Keratinocyte (primary cell): Measurements from ENCODE around the gene ELOVL7. TPM values are rescaled to one million over a fixed set of nuclear protein-coding genes. Genes with fewer than 3 reads are reported as not detected.

Source experiments
- DNase-seq: peaks from one replicate; pipeline ENCODE4 v3.0.0-alpha.2; 2011; ENCODE audit warnings: low read depth, missing footprints, low spot score
- FAIRE-seq: peaks from 2 replicates; lab custom pipeline; 2011; peaks lifted over from hg19 to GRCh38; lab: Jason Lieb, UNC
- H2AFZ ChIP-seq: 2 replicates; pipeline ENCODE4 v1.6.0; 2012; ENCODE audit warnings: low read length, control low read depth, inconsistent platforms; ENCODE audit not compliant: control insufficient read depth
- H3K27ac ChIP-seq: 2 replicates; pipeline ENCODE4 v1.5.1; 2011; ENCODE audit warnings: low read length; ENCODE audit not compliant: control insufficient read depth, insufficient read depth
- H3K27me3 ChIP-seq: 3 replicates; pipeline ENCODE4 v1.6.0; 2011; ENCODE audit warnings: low read length; ENCODE audit not compliant: control insufficient read depth, insufficient read depth; ENCODE audit errors: extremely low read depth
- H3K36me3 ChIP-seq, 2 experiments: 2 replicates in 1 of 2; 3 replicates in 1 of 2; pipeline ENCODE4 v1.5.1; 2011; ENCODE audit warnings: low read length in 2 of 2, mild to moderate bottlenecking in 1 of 2; ENCODE audit not compliant: control insufficient read depth in 2 of 2, insufficient read depth in 2 of 2; ENCODE audit errors: extremely low read depth in 1 of 2
- H3K4me1 ChIP-seq: 3 replicates; pipeline ENCODE4 v1.5.1; 2011; ENCODE audit warnings: low read length; ENCODE audit not compliant: control insufficient read depth, insufficient read depth; ENCODE audit errors: extremely low read depth
- H3K4me2 ChIP-seq: 3 replicates; pipeline ENCODE4 v1.6.0; 2011; ENCODE audit warnings: low read depth, low read length; ENCODE audit not compliant: control insufficient read depth, insufficient read depth; ENCODE audit errors: extremely low read depth
- H3K4me3 ChIP-seq, 3 experiments: fragments of 200-600 bp in 1 of 3; sonication (generic) in 1 of 3; 2 replicates in 2 of 3; 3 replicates in 1 of 3; pipeline ENCODE4 v1.5.1; 2011 to 2016; ENCODE audit warnings: low read length in 3 of 3, mild to moderate bottlenecking in 3 of 3, control low read depth in 2 of 3, inconsistent platforms in 1 of 3, low read depth in 1 of 3, mixed read lengths in 1 of 3, mixed run types in 1 of 3, moderate library complexity in 1 of 3; ENCODE audit not compliant: control insufficient read depth in 2 of 3, insufficient read depth in 2 of 3; ENCODE audit errors: extremely low read depth in 1 of 3
- H3K79me2 ChIP-seq: 2 replicates; pipeline ENCODE4 v1.6.0; 2012; ENCODE audit warnings: low read length; ENCODE audit not compliant: control insufficient read depth, insufficient read depth
- H3K9ac ChIP-seq: 3 replicates; pipeline ENCODE4 v1.6.0; 2011; ENCODE audit warnings: low read length; ENCODE audit not compliant: control insufficient read depth, insufficient read depth; ENCODE audit errors: extremely low read depth
- H3K9me1 ChIP-seq: 3 replicates; pipeline ENCODE4 v1.6.0; 2011; ENCODE audit warnings: low read length; ENCODE audit not compliant: control insufficient read depth, insufficient read depth; ENCODE audit errors: extremely low read depth
- H3K9me3 ChIP-seq: 2 replicates; pipeline ENCODE4 v1.5.1; 2012; ENCODE audit warnings: low read depth, low read length; ENCODE audit not compliant: control insufficient read depth
- H4K20me1 ChIP-seq: 3 replicates; pipeline ENCODE4 v1.6.0; 2011; ENCODE audit warnings: low read length; ENCODE audit not compliant: control insufficient read depth, insufficient read depth; ENCODE audit errors: extremely low read depth
- CTCF ChIP-seq, 3 experiments: IDR thresholded peaks in 1 of 3; conservative IDR thresholded peaks in 1 of 3; optimal IDR thresholded peaks in 1 of 3; 2 replicates in 2 of 3; 3 replicates in 1 of 3; pipeline versions ENCODE3 to v1.5.1; 2011; ENCODE audit warnings: low read length in 3 of 3, mild to moderate bottlenecking in 3 of 3, moderate library complexity in 2 of 3, control low read depth in 1 of 3, inconsistent platforms in 1 of 3; ENCODE audit not compliant: insufficient read depth in 2 of 3; ENCODE audit errors: extremely low read depth in 1 of 3
- EZH2 ChIP-seq: IDR thresholded peaks from one replicate; pipeline ENCODE4 v1.6.1; 2012; ENCODE audit warnings: inconsistent platforms, mild to moderate bottlenecking, low read length, moderate library complexity
- dilution Hi-C: fragments of 300-500 bp; cut with MboI; formaldehyde crosslinking; loops from one replicate; pipeline ENCODE4 v1.7.0; 2020; ENCODE audit warnings: low sequenced_read_pairs; ENCODE audit not compliant: extremely low pct_ligation_motif_present
- polyA plus RNA-seq, 5 experiments: library from polyadenylated mRNA; depleted of rRNA in 3 of 5; stranded (reverse) in 3 of 5; stranded (forward) in 1 of 5; unstranded in 1 of 5; fragments of >200 nt; gene quantifications; 1 replicate in 1 of 5; 2 replicates in 3 of 5; 3 replicates in 1 of 5; pipeline versions ENCODE4 v1.2.1 to v1.2.3, GENCODE V29; 2011 to 2012; ENCODE audit warnings: missing spikeins in 2 of 5, low read depth in 1 of 5, low replicate concordance in 1 of 5

ELOVL7 gene
- polyA plus RNA-seq, 1 donor (not counting 4 experiments of a cell fraction or from before 2014, with no cell fraction given), result 12.0 TPM

GRCh38 chr5:60743511-60744314, 100.4 kb downstream of the ELOVL7 start:
- dilution Hi-C loops, result no loop called here
- no peak for TF ChIP-seq CTCF (optimal IDR thresholded peaks at IDR 0.05 in 1 of 3, IDR thresholded peaks at IDR 0.05 in 1 of 3, conservative IDR thresholded peaks at IDR 0.05 in 1 of 3; ENCODE audit: extremely low read depth in 1 of 3, insufficient read depth in 2 of 3, low read length in 3 of 3)
- no peak for TF ChIP-seq EZH2
- H3K36me3 ChIP-seq, result no peaks in the 10 kb centered on the region
- H3K79me2 ChIP-seq, result no peaks in the 10 kb centered on the region
- H3K9me1 ChIP-seq, result no peaks in the 10 kb centered on the region
- no peak overlapping the region for H3K4me3 ChIP-seq
- H3K4me1 ChIP-seq, result no peaks in the 10 kb centered on the region
- H3K4me2 ChIP-seq, result no peak overlapping the region
- no peaks in the 10 kb centered on the region for H3K9me3 ChIP-seq
- DNase-seq, result no peak
- no peak overlapping the region for H3K9ac ChIP-seq
- no peaks in the 10 kb centered on the region for H4K20me1 ChIP-seq
- H2AFZ ChIP-seq, result no peak overlapping the region
- no peak overlapping the region for H3K27ac ChIP-seq
- H3K27me3 ChIP-seq, result no peaks in the 10 kb centered on the region
- FAIRE-seq, result no peak

- dilution Hi-C loops, result no loop called here
- no peak for TF ChIP-seq CTCF (optimal IDR thresholded peaks at IDR 0.05 in 1 of 3, IDR thresholded peaks at IDR 0.05 in 1 of 3, conservative IDR thresholded peaks at IDR 0.05 in 1 of 3; ENCODE audit: extremely low read depth in 1 of 3, insufficient read depth in 2 of 3, low read length in 3 of 3)
- TF ChIP-seq EZH2, result no peak
Measured at GRCh38 chr5:60740322-60740721, 103.7 kb downstream of the ELOVL7 start.

More at GRCh38 chr5:60740322-60740721, 103.7 kb downstream of the ELOVL7 start:
- Histone ChIP-seq H3K4me2 (no peak overlapping the region), H4K20me1 (no peaks in the 10 kb centered on the region), H3K9ac (no peak overlapping the region), H2AFZ (no peak overlapping the region), H3K79me2 (no peaks in the 10 kb centered on the region), H3K27me3 (no peaks in the 10 kb centered on the region), H3K27ac (no peak overlapping the region), H3K9me3 (no peaks in the 10 kb centered on the region), H3K4me3 (no peak overlapping the region), H3K36me3 (no peaks in the 10 kb centered on the region), H3K4me1 (no peaks in the 10 kb centered on the region), H3K9me1 (no peaks in the 10 kb centered on the region)
- no peak for FAIRE-seq
- no peak for DNase-seq
